Astrocyte (in vitro differentiated cells and primary cell): ENCODE measurements around the gene ZNF48. TPM values are rescaled to one million over a fixed set of nuclear protein-coding genes. Genes with fewer than 3 reads are reported as not detected.
A peak's percentile ranks its signal among the peaks of the same experiment; 100 is the strongest.

Source experiments
- DNase-seq: peaks from one replicate; pipeline ENCODE4 v3.0.0-alpha.2; 2010; ENCODE audit warnings: low read depth
- FAIRE-seq: peaks from 2 replicates; lab custom pipeline; 2011; peaks lifted over from hg19 to GRCh38; lab: Jason Lieb, UNC
- H2AFZ ChIP-seq: 2 replicates; pipeline ENCODE4 v1.6.0; 2012; ENCODE audit warnings: low read depth, low read length, inconsistent platforms
- H3K27ac ChIP-seq: 2 replicates; pipeline ENCODE4 v1.5.1; 2011; ENCODE audit warnings: low read depth, low read length, inconsistent platforms
- H3K27me3 ChIP-seq: 2 replicates; pipeline ENCODE4 v1.6.0; 2011; ENCODE audit warnings: low read length, inconsistent platforms; ENCODE audit not compliant: insufficient read depth
- H3K36me3 ChIP-seq: 2 replicates; pipeline ENCODE4 v1.5.1; 2011; ENCODE audit warnings: low read length, inconsistent platforms; ENCODE audit not compliant: insufficient read depth
- H3K4me1 ChIP-seq: 2 replicates; pipeline ENCODE4 v1.5.1; 2011; ENCODE audit warnings: low read length, inconsistent platforms; ENCODE audit not compliant: insufficient read depth
- H3K4me2 ChIP-seq: 2 replicates; pipeline ENCODE4 v1.6.0; 2012; ENCODE audit warnings: low read length, inconsistent platforms
- H3K4me3 ChIP-seq: 2 replicates; pipeline ENCODE4 v1.5.1; 2011; ENCODE audit warnings: low read depth, mild to moderate bottlenecking, low read length, inconsistent platforms; ENCODE audit not compliant: insufficient read depth
- H3K79me2 ChIP-seq: 2 replicates; pipeline ENCODE4 v1.6.0; 2012; ENCODE audit warnings: mild to moderate bottlenecking, low read length, inconsistent platforms; ENCODE audit not compliant: insufficient read depth
- H3K9ac ChIP-seq: 2 replicates; pipeline ENCODE4 v1.6.0; 2012; ENCODE audit warnings: mild to moderate bottlenecking, low read length, inconsistent platforms
- H3K9me3 ChIP-seq: 2 replicates; pipeline ENCODE4 v1.5.1; 2012; ENCODE audit warnings: low read depth, mild to moderate bottlenecking, low read length, inconsistent platforms; ENCODE audit not compliant: insufficient read depth
- H4K20me1 ChIP-seq: 2 replicates; pipeline ENCODE4 v1.6.0; 2012; ENCODE audit warnings: low read length, inconsistent platforms; ENCODE audit not compliant: insufficient read depth
- H3K27ac Mint-ChIP-seq: one replicate; pipeline ENCODE4 v1.8.0; 2021; ENCODE audit warnings: mild to moderate bottlenecking, mixed read lengths; ENCODE audit not compliant: unreplicated experiment
- H3K27me3 Mint-ChIP-seq: one replicate; pipeline ENCODE4 v1.8.0; 2021; ENCODE audit warnings: low read depth, mixed read lengths; ENCODE audit not compliant: unreplicated experiment
- H3K36me3 Mint-ChIP-seq: one replicate; pipeline ENCODE4 v1.8.0; 2021; ENCODE audit warnings: low read depth, mixed read lengths; ENCODE audit not compliant: unreplicated experiment
- H3K4me1 Mint-ChIP-seq: one replicate; pipeline ENCODE4 v1.8.0; 2021; ENCODE audit warnings: low read depth, mixed read lengths; ENCODE audit not compliant: unreplicated experiment
- H3K4me3 Mint-ChIP-seq: one replicate; pipeline ENCODE4 v1.8.0; 2021; ENCODE audit warnings: mild to moderate bottlenecking, moderate library complexity, mixed read lengths; ENCODE audit not compliant: unreplicated experiment
- H3K9me3 Mint-ChIP-seq: one replicate; pipeline ENCODE4 v1.8.0; 2021; ENCODE audit warnings: mild to moderate bottlenecking, mixed read lengths; ENCODE audit not compliant: unreplicated experiment
- EZH2 ChIP-seq: IDR thresholded peaks from 2 replicates; pipeline ENCODE4 v1.6.1; 2012; ENCODE audit warnings: mild to moderate bottlenecking, low read length, inconsistent platforms; ENCODE audit not compliant: insufficient read depth
- total RNA-seq: library from RNA; stranded (reverse); gene quantifications from 2 replicates; pipeline ENCODE4 v1.2.1, GENCODE V29; 2021
- TF ChIP-seq, protein P1 (sequence below): IDR thresholded peaks from 2 replicates; pipeline ENCODE4 v1.5.1; 2011; ENCODE audit warnings: low read depth, mild to moderate bottlenecking, inconsistent platforms, low read length, moderate library complexity; ENCODE audit not compliant: insufficient read depth

ZNF48 gene
- total RNA-seq, 1 donor from 2014 or later = 19.5 TPM

DNA sequence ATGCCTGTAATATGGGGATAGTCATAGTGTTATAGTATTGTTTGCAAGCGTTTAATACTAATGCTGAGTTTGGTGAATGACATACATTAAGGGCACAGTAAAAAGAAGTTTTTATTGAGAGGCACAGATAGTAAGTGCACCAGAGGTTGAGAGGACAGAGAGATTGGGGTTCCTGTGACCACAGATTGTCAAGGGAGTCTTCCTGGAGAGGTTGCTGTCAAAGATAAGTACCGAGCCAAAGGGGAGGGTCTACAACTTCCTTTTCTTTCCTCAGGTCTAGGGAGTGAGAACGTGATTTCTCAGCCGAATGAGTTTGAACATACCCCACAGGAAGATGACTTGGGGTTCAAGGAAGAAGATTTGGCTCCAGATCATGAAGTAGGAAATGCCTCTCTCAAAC lies 1.8 kb downstream of the ZNF48 start:
- H3K4me2 ChIP-seq = no peak overlapping the region
- H2AFZ ChIP-seq = no peak overlapping the region
- no peak for FAIRE-seq
- peaks cover 28% of the 10 kb centered on the region for H3K4me1 ChIP-seq
- no peak overlapping the region for H3K4me3 ChIP-seq
- no peak overlapping the region for H3K9ac ChIP-seq
- Mint-ChIP-seq H3K4me3 (peak overlapping the region; percentile 90), H3K27me3 (no peaks in the 10 kb centered on the region), H3K36me3 (peaks cover 13% of the 10 kb centered on the region), H3K4me1 (peaks cover 20% of the 10 kb centered on the region), H3K27ac (no peak overlapping the region), H3K9me3 (peaks cover 3% of the 10 kb centered on the region)
- H3K27ac ChIP-seq = no peak overlapping the region
- H3K79me2 ChIP-seq = peaks cover 42% of the 10 kb centered on the region
- H3K36me3 ChIP-seq = peaks cover 5% of the 10 kb centered on the region
- TF ChIP-seq, protein P1, sequence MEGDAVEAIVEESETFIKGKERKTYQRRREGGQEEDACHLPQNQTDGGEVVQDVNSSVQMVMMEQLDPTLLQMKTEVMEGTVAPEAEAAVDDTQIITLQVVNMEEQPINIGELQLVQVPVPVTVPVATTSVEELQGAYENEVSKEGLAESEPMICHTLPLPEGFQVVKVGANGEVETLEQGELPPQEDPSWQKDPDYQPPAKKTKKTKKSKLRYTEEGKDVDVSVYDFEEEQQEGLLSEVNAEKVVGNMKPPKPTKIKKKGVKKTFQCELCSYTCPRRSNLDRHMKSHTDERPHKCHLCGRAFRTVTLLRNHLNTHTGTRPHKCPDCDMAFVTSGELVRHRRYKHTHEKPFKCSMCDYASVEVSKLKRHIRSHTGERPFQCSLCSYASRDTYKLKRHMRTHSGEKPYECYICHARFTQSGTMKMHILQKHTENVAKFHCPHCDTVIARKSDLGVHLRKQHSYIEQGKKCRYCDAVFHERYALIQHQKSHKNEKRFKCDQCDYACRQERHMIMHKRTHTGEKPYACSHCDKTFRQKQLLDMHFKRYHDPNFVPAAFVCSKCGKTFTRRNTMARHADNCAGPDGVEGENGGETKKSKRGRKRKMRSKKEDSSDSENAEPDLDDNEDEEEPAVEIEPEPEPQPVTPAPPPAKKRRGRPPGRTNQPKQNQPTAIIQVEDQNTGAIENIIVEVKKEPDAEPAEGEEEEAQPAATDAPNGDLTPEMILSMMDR = no peak
- TF ChIP-seq EZH2 = no peak
- H3K27me3 ChIP-seq = no peaks in the 10 kb centered on the region
- no peaks in the 10 kb centered on the region for H3K9me3 ChIP-seq
- DNase-seq = no peak
- no peaks in the 10 kb centered on the region for H4K20me1 ChIP-seq

DNA sequence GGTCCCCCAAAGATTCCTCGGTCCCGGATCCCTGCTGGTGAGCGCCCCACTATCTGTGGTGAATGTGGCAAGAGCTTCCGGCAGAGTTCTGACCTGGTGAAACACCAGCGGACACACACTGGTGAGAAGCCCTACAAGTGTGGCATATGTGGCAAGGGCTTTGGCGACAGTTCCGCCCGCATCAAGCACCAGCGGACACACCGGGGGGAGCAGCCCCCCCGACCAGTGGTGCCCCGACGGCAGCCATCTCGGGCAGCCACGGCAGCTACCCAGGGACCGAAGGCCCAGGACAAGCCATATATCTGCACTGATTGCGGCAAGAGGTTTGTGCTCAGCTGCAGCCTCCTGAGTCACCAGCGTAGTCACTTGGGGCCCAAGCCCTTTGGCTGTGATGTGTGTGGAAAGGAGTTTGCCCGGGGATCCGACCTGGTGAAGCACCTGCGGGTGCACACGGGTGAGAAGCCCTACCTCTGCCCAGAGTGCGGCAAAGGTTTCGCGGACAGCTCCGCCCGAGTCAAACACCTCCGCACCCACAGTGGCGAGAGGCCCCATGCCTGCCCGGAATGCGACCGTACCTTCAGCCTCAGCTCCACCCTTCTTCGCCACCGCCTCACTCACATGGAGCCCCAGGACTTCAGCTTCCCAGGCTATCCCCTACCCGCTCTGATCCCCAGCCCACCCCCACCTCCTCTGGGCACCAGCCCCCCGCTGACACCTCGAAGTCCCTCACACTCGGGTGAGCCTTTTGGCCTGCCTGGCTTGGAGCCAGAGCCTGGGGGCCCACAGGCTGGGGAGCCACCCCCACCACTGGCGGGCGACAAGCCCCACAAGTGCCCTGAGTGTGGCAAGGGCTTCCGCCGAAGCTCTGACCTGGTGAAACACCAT lies 2.8 kb downstream of the ZNF48 start:
- TF ChIP-seq EZH2 = no peak
- TF ChIP-seq, protein P1 = no peak
- no peak for FAIRE-seq
- Histone ChIP-seq H3K4me3 (no peak overlapping the region), H4K20me1 (no peaks in the 10 kb centered on the region), H3K9me3 (no peaks in the 10 kb centered on the region), H3K9ac (no peak overlapping the region), H3K27me3 (no peaks in the 10 kb centered on the region), H3K4me1 (peaks cover 28% of the 10 kb centered on the region), H2AFZ (no peak overlapping the region), H3K4me2 (no peak overlapping the region), H3K36me3 (peaks cover 5% of the 10 kb centered on the region), H3K27ac (no peak overlapping the region), H3K79me2 (peaks cover 42% of the 10 kb centered on the region)
- Mint-ChIP-seq H3K27me3 (no peaks in the 10 kb centered on the region), H3K36me3 (peaks cover 13% of the 10 kb centered on the region), H3K4me1 (peaks cover 20% of the 10 kb centered on the region), H3K4me3 (no peak overlapping the region), H3K27ac (no peak overlapping the region), H3K9me3 (peaks cover 3% of the 10 kb centered on the region)
- no peak for DNase-seq
